Tibial artery (tissue), 4 donors: Measurements from ENCODE around the gene HOXA10.

ENCODE experiments used
- DNase-seq, 2 donors: peaks; one replicate each; pipeline ENCODE4 v3.0.0-alpha.2; 2019
- H3K27ac ChIP-seq, 2 donors: fragments of 200-600 bp; sonication (generic) in 1 of 2; 1 replicate in 1 of 2; 2 replicates in 1 of 2; pipeline ENCODE4 v1.5.1; 2018 to 2019; ENCODE audit warnings: mild to moderate bottlenecking in 1 of 2
- H3K27me3 ChIP-seq, 2 donors: fragments of 200-600 bp; sonication (generic) in 1 of 2; one replicate each; pipeline versions ENCODE4 v1.5.1 to v1.6.0; 2016 to 2019
- H3K36me3 ChIP-seq, 3 donors: fragments of 200-600 bp; sonication (generic) in 2 of 3; one replicate each; pipeline ENCODE4 v1.5.1; 2016 to 2019; ENCODE audit warnings: mild to moderate bottlenecking in 2 of 3
- H3K4me1 ChIP-seq, 4 donors: fragments of 200-600 bp; sonication (generic) in 2 of 4; 1 replicate in 3 of 4; 2 replicates in 1 of 4; pipeline ENCODE4 v1.5.1; 2016 to 2019
- H3K4me3 ChIP-seq, 2 donors: fragments of 200-600 bp; sonication (generic) in 1 of 2; 1 replicate in 1 of 2; 2 replicates in 1 of 2; pipeline ENCODE4 v1.5.1; 2018 to 2019; ENCODE audit warnings: mild to moderate bottlenecking in 2 of 2
- H3K9me3 ChIP-seq, 3 donors: fragments of 200-600 bp; sonication (generic) in 1 of 3; one replicate each; pipeline ENCODE4 v1.5.1; 2016 to 2019
- CTCF ChIP-seq, 2 experiments: fragments of 200-600 bp in 1 of 2; fragments of 450-650 bp in 1 of 2; IDR thresholded peaks; one replicate each; pipeline ENCODE4 v1.5.1; 2017 to 2019; ENCODE audit warnings: antibody characterized with exemption in 2 of 2, mild to moderate bottlenecking in 1 of 2, moderate library complexity in 1 of 2
- intact Hi-C: fragments of 100-400 bp; cut with DNase I; formaldehyde crosslinking; loops from one replicate; pipeline ENCODE4 v1.15.0; 2023; ENCODE audit warnings: low total_unique reads

Gene HOXA10

GRCh38 chr7:27181795-27182275 is 7.7 kb upstream of the HOXA10 start:
- intact Hi-C loops = no loop called here
- no peak overlapping the region for H3K4me3 ChIP-seq

GRCh38 chr7:27180431-27181420 is 6.6 kb upstream of the HOXA10 start:
- TF ChIP-seq CTCF (IDR thresholded peaks at IDR 0.05) = no peak
- no peak overlapping the region for H3K4me3 ChIP-seq
- H3K27me3 ChIP-seq = peaks cover 0 to 65% of the 10 kb centered on the region in 2 donors
- H3K4me1 ChIP-seq = peaks cover 0 to 45% (median 28%) of the 10 kb centered on the region in 4 donors
- peak overlapping the region in 1 of 2 donors; percentile 96 for H3K27ac ChIP-seq
- H3K9me3 ChIP-seq = no peaks in the 10 kb centered on the region
- peak; percentile 24 to 61 for DNase-seq
- H3K36me3 ChIP-seq = no peaks in the 10 kb centered on the region
- intact Hi-C loops = no loop called here

More at GRCh38 chr7:27181795-27182275, 7.7 kb upstream of the HOXA10 start:
- peak; percentile 19 to 66 for DNase-seq
- no peaks in the 10 kb centered on the region for H3K9me3 ChIP-seq
- no peaks in the 10 kb centered on the region for H3K36me3 ChIP-seq
- H3K27me3 ChIP-seq = peaks cover 0 to 74% of the 10 kb centered on the region in 2 donors
- H3K4me1 ChIP-seq = peaks cover 0 to 35% (median 26%) of the 10 kb centered on the region in 4 donors
- no peak for TF ChIP-seq CTCF (IDR thresholded peaks at IDR 0.05)
- H3K27ac ChIP-seq = peak overlapping the region in 1 of 2 donors; percentile 15

GRCh38 chr7:27179503-27180430 is 5.6 kb upstream of the HOXA10 start:
- H3K4me1 ChIP-seq = peaks cover 0 to 54% (median 26%) of the 10 kb centered on the region in 4 donors
- peak overlapping the region; percentile 96 to 97 for H3K27ac ChIP-seq
- H3K4me3 ChIP-seq = peak overlapping the region; percentile 39 to 45
- intact Hi-C loops = no loop called here
- peak; percentile 74 to 89 for DNase-seq
- H3K9me3 ChIP-seq = no peaks in the 10 kb centered on the region
- peak; percentile 73 to 93 for TF ChIP-seq CTCF (IDR thresholded peaks at IDR 0.05)
- H3K27me3 ChIP-seq = peaks cover 0 to 56% of the 10 kb centered on the region in 2 donors
- no peaks in the 10 kb centered on the region for H3K36me3 ChIP-seq

GRCh38 chr7:27179030-27179429 is 4.9 kb upstream of the HOXA10 start:
- peaks cover 0 to 48% of the 10 kb centered on the region in 2 donors for H3K27me3 ChIP-seq
- no peak for TF ChIP-seq CTCF (IDR thresholded peaks at IDR 0.05)
- intact Hi-C loops = no loop called here

GRCh38 chr7:27178366-27178765 is 4.2 kb upstream of the HOXA10 start:
- H3K9me3 ChIP-seq = no peaks in the 10 kb centered on the region
- H3K27me3 ChIP-seq = peaks cover 0 to 42% of the 10 kb centered on the region in 2 donors
- peak overlapping the region in 1 of 2 donors; percentile 45 for H3K4me3 ChIP-seq
- DNase-seq = peak; percentile 53 to 71
- H3K4me1 ChIP-seq = peaks cover 0 to 46% (median 17%) of the 10 kb centered on the region in 4 donors
- TF ChIP-seq CTCF (IDR thresholded peaks at IDR 0.05) = no peak
- peak overlapping the region; percentile 96 to 97 for H3K27ac ChIP-seq
- intact Hi-C loops = no loop called here
- H3K36me3 ChIP-seq = no peaks in the 10 kb centered on the region

More at GRCh38 chr7:27179030-27179429, 4.9 kb upstream of the HOXA10 start:
- Histone ChIP-seq H3K36me3 (no peaks in the 10 kb centered on the region), H3K4me1 (peaks cover 0 to 53% (median 22%) of the 10 kb centered on the region in 4 donors), H3K27ac (peak overlapping the region; percentile 96 to 97), H3K9me3 (no peaks in the 10 kb centered on the region), H3K4me3 (peak overlapping the region; percentile 39 to 45)
- peak; percentile 22 to 64 for DNase-seq
